Measurements from ENCODE around the gene PLTP. TPM values are rescaled to one million over a fixed set of nuclear protein-coding genes. Genes with fewer than 3 reads are reported as not detected.

Gene PLTP
- total RNA-seq, 1 experiment from 2014 or later: 61.5 TPM

DNA sequence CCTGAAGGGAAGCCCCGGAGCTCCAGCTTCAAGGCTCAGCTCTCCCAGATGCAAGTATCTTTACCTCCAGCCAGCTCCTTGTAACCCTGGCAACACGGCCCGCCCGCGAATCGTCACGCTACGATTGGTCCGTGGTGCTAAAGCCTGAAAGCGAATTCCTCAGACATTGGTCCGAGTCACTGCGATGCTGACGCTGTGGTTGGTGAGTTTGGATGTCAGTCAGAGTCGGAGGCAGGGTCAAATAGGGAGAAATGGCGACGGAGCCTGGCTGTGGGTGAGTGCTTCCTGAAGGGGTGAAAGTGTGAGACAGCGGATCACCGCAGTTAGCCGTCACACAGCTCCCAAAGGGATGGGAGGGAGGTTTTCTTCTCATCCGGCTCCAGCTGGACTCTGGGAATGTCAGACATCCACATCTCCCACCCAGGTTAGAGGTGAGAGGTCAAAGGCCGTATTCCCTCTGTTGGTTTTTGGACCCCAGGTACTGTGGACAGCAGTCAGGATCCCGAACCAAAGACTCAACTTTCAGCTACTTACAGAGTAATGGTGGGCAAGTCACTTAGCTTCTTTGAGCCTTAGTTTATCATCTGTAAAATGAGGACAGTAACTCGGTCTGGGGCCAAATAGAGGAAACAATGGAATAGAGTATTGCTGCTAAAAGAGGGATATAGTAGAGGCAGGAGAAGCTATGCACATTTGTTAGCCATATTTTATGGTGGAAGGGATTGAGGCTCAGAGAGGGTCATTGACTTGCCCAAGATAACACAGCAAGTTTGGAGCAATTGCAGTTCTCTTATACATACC is 30.8 kb downstream of the PLTP start, which contains the start of gene ZSWIM1:
ZSWIM1 (plus strand) TSS at position 240 of the 801 bp plus-strand sequence. CDS start 1,366 bp downstream, outside the sequence.
- TSS peak; percentile 79 for BruUV-seq (replicated peaks)

GRCh38 chr20:45878076-45878761 is 33.7 kb downstream of the PLTP start:
- H3K4me1 ChIP-seq (ENCODE audit: insufficient read depth, low read length): peaks cover 14% of the 10 kb centered on the region
- no peak for ATAC-seq
- intact Hi-C loops (cut with micrococcal nuclease): no loop called here
- H3K9me3 ChIP-seq (ENCODE audit: low read length): no peaks in the 10 kb centered on the region
- no peaks in the 10 kb centered on the region for H3F3A ChIP-seq (ENCODE audit: low read length, unreplicated experiment)
- POLR2A ChIA-PET (ENCODE audit: unreplicated experiment): no interaction called here
- no peak for DNase-seq
- TF ChIP-seq EZH2 (IDR thresholded peaks at IDR 0.05; ENCODE audit: low read length, unreplicated experiment) (no peak), EZH2phosphoT487 (IDR thresholded peaks at IDR 0.05; ENCODE audit: borderline replicate concordance, low read length) (no peak), CTCF (conservative IDR thresholded peaks at IDR 0.05; ENCODE audit: low read depth, low read length) (no peak)
- no peaks in the 10 kb centered on the region for H4K20me1 ChIP-seq (ENCODE audit: low read length)
- H3K9ac ChIP-seq (ENCODE audit: low read length): no peak overlapping the region
- peaks cover 8% of the 10 kb centered on the region for H3K36me3 ChIP-seq (ENCODE audit: low read depth, low read length)
- H3K27me3 ChIP-seq (ENCODE audit: low read length): no peaks in the 10 kb centered on the region
- no peak overlapping the region for H3K4me3 ChIP-seq (ENCODE audit: low read length)
- H3K9me2 ChIP-seq (replicated peaks; ENCODE audit: low read length): no peaks in the 10 kb centered on the region
- no peak overlapping the region for H2AFZ ChIP-seq (ENCODE audit: low read length)
- BruUV-seq (replicated peaks): no TSS peak
- no peak overlapping the region for H3K4me2 ChIP-seq (ENCODE audit: low read length)
- peaks cover 21% of the 10 kb centered on the region for H3K79me2 ChIP-seq (ENCODE audit: low read length)
- CTCF ChIA-PET: no interaction called here
- H3K27ac ChIP-seq (ENCODE audit: low read length): no peak overlapping the region

More for the DNA sequence above, 30.8 kb downstream of the PLTP start, which contains the start of gene ZSWIM1:
- H3K4me2 ChIP-seq (ENCODE audit: low read length): peak within 1 kb of the TSS; percentile 100
- H4K20me1 ChIP-seq (ENCODE audit: low read length): no peaks in the 10 kb centered on the region
- CTCF ChIA-PET: interaction anchor here (0.5 kb wide), 1 partner anchor 91 kb away, joined by 3 read pairs; no protein-coding TSS in a partner anchor
- peak within 1 kb of the TSS; percentile 91 for H3K9ac ChIP-seq (ENCODE audit: low read length)
- H3K9me2 ChIP-seq (replicated peaks; ENCODE audit: low read length): no peaks in the 10 kb centered on the region
- TF ChIP-seq EZH2phosphoT487 (IDR thresholded peaks at IDR 0.05; ENCODE audit: borderline replicate concordance, low read length): no peak
- no peak for TF ChIP-seq EZH2 (IDR thresholded peaks at IDR 0.05; ENCODE audit: low read length, unreplicated experiment)
- TF ChIP-seq CTCF (conservative IDR thresholded peaks at IDR 0.05; ENCODE audit: low read depth, low read length): no peak
- peak within 1 kb of the TSS; percentile 36 for H3K27ac ChIP-seq (ENCODE audit: low read length)
- intact Hi-C loops (cut with micrococcal nuclease): loop anchor here (2.0 kb wide), 1 partner anchor 24 kb away; the partner anchor contains the start of genes ACOT8 and ZSWIM3
- H3K9me3 ChIP-seq (ENCODE audit: low read length): no peaks in the 10 kb centered on the region
- peak; percentile 100 for DNase-seq
- H3K4me1 ChIP-seq (ENCODE audit: insufficient read depth, low read length): peaks cover 22% of the 10 kb centered on the region
- H3K4me3 ChIP-seq (ENCODE audit: low read length): peak within 1 kb of the TSS; percentile 96
- no peaks in the 10 kb centered on the region for H3K27me3 ChIP-seq (ENCODE audit: low read length)
- ATAC-seq: peak; percentile 97
- no peaks in the 10 kb centered on the region for H3F3A ChIP-seq (ENCODE audit: low read length, unreplicated experiment)
- POLR2A ChIA-PET (ENCODE audit: unreplicated experiment): interaction anchor here (0.6 to 0.9 kb wide), 7 partner anchors 14 to 485 kb away, joined by 3 to 7 read pairs (median 3); no protein-coding TSS in a partner anchor
- peaks cover 38% of the 10 kb centered on the region for H3K79me2 ChIP-seq (ENCODE audit: low read length)
- peak within 1 kb of the TSS; percentile 79 for H2AFZ ChIP-seq (ENCODE audit: low read length)
- H3K36me3 ChIP-seq (ENCODE audit: low read depth, low read length): peaks cover 14% of the 10 kb centered on the region

All from PC-3 (cell line).